NCI-H1105 (cell line): ENCODE results near the gene MYO7A.

Source experiments
- DNase-seq: peaks from one replicate; lab custom pipeline; 2025; lab: John Stamatoyannopoulos, UW

Gene MYO7A

DNA sequence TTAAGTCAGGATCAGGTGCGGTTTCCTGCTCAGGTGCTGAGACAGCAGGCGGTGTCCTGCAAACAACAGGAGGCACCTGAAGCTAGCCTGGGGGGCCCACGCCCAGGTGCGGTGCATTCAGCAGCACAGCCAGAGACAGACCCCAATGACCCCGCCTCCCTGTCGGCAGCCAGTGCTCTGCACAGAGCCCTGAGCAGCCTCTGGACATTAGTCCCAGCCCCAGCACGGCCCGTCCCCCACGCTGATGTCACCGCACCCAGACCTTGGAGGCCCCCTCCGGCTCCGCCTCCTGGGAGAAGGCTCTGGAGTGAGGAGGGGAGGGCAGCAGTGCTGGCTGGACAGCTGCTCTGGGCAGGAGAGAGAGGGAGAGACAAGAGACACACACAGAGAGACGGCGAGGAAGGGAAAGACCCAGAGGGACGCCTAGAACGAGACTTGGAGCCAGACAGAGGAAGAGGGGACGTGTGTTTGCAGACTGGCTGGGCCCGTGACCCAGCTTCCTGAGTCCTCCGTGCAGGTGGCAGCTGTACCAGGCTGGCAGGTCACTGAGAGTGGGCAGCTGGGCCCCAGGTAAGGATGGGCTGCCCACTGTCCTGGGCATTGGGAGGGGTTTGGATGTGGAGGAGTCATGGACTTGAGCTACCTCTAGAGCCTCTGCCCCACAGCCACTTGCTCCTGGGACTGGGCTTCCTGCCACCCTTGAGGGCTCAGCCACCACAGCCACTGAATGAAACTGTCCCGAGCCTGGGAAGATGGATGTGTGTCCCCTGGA is at the start of gene MYO7A:
Gene MYO7A, plus strand, starts transcription at position 327 of the 772 bp plus-strand sequence. CDS start 2,389 bp downstream, outside the sequence.
- no peak for DNase-seq

DNA sequence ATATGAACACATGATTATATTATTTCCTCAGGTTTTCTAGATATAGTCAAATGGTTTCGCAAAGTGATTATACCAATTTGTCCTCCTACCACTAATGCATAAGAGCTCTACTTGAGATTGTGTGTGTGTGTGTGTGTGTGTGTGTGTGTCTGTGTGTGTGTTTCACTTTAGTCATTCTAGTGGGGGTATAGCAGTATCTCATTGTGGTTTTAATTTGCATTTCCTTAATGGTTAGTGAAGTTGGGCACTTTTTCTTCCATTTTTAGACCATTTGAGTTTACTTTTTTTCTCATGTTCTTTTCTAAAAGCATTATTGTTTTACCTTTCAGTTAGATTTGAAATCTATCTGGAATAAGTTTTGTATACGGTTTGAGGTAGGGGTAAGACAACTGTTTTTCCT is 48.4 kb upstream of the MYO7A start:
- no peak for DNase-seq

- DNase-seq, result no peak
Observed at GRCh38 chr11:77080643-77081210, 47.3 kb upstream of the MYO7A start.

GRCh38 chr11:77081381-77081851 is 46.6 kb upstream of the MYO7A start:
- no peak for DNase-seq

DNA sequence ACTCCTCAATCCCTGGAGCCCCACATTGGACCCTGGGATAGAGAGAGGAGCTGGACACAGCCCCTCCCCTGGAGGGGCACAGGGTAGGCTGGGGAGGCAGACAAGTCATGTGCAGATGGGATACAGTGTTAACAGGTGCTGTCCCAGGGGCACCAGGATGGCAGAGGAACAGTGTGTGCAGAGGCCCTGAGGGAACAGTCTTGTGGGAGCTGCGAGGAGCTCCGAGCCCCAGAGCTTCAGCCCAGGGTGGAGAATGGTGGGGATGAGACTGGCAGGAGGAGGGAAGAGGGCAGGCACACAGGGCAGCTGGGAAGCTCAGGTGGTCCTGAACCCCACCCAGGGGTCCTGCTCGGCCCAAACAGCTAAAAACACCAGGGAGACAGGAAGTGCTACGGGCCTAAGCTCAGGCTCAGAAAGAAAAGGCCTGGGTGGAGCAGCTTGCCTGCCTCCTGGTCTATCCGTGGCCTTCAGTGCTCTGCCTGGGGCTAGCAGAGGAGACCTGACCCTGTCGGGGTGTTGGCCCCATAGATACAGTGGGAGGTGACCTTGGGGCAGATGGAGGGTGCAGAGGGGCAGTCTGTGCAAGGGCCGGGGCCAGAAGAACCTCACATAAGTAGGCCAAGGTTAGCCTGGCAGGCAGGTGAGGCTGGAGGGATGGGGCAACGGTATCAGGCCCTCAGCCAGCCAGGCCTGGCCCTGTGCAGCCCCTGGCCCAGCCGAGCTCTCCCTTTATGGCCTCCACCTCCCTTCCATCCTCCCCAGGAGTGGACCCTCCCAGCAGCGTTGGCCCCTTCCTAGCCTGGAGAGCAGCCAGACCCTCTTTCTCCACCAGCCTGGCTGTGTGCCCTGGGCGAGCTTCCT is 45.8 kb upstream of the MYO7A start:
- DNase-seq, result no peak

DNA sequence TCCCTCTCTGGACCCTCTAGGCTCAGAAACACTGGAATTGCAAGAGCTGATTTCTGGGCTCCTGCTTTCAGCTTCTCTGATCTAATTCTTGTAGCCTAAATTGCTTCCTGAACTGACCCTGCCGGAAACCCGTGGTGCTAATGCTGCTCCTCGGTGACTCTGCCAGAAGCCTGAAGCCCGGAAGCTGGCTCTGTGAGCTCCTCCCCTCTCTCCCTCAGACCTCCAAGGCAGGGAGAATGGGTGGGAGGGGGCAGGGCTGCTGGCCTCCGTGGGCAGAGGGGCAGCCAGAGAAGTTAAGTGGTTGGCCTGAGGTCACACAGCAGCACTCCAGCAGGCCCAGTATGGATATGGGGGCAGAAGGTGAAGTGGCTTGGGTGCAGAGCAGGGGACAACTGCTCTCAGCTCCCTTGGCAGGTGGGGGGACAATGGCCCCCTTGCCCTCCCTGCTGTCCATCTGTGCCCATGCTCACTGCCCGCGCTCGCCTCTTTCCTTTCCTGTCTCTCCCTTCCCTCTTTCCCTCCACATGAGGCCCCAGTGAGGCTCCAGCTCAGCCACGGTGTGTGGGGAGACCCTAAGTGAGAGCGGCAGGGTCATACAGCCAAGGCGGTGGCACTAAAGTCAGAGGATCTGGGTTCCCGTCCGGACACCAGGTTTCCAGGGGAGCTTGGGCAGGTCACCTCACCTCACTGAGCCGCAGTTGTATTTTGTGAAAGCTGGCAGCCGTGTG is 45.0 kb upstream of the MYO7A start:
- no peak for DNase-seq

DNA sequence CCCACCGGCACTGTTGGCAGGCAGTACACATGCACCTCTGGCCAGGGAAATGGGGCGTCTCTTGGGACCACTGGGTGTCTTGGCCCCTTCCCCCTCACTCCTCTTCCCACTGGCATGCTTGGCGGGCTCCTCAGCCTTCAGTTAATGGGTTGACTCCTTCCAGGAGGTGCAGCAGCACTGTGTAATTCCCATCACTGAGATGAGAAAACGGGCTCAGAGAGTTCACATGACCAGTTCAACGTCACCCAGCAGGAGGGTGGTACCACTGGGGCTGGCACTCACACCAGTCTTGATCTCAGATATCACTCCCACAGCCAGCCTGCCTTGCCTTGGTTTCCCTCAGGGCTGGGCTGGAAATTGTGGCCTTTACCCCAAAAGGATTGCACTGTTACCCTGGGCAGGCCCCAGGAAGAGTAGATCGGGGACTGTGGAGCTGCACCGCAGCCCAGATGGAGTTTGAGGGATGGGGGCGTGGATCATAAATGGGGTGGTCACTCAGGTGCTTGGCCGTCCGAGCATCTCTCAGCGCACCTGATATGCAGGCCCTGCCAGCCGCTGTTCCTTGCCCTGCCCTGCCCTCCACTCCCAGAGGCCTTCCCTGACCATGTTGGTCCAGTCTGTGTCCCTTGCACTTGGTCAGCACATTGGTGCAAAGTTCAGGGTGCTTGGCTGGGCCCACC is 44.3 kb upstream of the MYO7A start:
- DNase-seq, result no peak

- DNase-seq, result no peak
Observed at GRCh38 chr11:77084581-77085191, 43.4 kb upstream of the MYO7A start.

DNA sequence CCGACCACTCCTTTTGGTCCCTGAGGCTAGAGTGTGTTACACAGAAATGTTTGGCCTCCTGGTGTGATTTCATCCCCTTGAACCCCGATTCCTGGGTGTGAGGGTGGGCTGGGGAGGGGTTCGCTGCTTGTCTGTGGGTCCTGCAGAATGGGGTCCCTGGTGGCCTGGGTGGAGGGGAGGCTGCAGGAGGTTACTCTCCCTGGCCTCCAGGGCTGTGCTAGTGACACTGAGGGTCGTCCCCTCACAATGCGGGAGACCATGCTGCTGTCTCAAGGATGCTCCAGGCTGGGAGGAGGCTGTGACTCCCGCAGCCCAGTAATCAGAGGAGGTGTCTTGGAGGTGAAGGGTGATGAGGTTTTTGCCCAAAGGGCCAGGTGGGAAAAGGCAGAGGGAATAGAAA is 42.4 kb upstream of the MYO7A start:
- no peak for DNase-seq

DNA sequence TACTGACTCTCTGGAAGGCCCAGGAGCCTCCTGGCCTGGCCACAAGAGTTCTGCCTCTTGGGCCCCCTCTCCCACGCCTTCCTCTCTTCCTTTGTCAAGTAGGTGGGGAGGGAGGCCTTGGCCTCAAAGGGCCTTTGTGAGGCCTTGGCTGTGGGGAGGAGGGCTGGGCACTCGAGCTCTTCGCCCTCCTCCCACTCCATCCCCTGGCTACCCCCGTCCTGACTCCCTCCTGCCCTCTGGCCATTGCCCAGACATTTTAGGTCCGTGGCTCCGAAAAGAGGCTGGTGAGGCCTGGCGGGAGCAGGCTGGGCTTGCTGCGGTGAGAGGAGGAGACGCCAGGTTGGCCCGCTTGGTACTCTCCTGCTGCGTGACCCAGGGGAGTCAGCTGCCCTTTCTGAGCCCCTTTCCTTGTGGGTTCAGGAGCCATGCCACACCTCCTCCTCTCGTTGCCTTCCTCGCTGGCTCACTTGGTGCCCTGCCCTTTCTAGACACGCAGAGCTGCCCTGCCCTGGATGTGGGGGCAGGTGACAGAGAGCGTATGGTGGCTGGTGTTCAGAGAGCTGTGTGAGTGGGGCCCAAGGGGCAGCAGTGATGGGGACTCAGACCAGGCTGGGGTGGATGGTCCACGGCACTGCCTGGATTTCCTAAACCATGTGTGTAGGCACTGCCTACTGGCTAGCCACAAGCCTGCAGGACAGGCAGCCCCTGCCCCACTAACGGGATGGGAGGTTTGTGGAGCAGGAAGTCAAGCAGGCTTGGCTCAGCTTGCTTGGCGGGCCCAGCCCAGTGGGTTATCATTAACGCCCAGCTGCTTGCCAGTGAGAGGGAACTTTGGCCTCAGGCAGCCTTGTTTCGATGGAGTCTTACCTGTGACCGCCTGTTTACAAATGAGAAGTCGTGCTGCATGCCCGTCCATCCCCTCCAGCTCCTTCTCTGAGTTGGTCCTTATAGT is 41.2 kb upstream of the MYO7A start:
- no peak for DNase-seq

DNA sequence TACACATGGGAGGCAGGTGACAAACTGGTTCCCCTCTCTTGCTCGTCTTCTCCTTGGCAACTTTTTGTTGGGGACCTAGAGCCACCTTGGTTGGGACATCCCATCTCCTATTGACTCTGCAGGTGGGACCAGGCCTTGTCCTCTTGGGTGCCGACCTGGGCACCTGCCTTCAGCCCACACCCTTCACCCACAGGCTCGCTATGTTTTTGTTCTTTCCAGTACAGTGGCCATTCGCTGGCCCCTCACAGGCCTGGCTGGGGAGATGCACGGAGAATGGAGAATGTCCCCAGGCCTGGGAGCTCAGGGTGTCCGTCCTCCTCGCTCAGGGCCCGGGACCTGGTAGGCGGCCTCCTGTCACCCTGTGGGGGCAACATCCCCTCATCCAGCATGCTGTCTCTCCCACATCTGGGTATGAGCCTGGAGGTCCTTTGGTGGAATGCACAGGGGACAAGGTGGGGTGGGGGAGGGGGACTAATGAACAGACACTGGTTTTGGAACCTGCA is 40.3 kb upstream of the MYO7A start:
- no peak for DNase-seq

DNA sequence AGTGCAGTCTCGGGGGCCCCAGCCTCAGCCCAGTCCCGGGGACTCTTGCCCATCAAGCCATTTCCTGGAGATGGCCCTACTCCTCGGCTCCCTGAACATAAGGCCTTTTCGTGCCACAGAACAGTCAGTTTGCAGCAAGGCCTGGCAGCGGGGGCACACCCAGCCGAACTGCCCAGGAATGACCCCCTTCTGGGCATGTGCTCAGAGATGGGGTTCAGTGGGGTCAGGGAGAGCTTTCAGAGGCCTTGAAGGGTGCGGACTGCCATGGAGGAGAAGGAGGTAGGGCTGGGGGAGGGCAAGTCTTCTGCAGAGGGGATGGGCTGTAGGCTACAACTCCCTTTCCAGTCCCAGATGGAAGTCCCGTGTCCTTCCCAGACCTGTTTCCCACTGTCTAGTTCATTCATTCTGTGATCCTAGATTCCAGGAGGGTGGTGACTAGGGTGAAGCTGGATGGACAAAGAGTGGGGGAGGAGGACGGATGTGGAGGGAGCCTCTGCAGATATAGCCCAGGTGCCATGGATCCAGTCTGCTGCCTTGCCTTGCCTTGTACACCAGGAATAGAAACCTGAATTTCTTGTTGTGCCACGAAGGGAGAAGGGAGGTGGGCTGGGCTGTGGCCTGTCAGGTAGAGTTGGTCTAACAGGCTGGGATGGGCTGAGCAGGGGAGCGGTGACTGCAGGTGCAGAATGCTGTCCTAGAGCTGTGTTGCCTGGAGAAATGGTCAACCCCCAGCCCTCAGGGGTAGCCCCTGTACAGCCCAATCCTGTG is 39.6 kb upstream of the MYO7A start:
- DNase-seq, result no peak

GRCh38 chr11:77089004-77089545 is 39.0 kb upstream of the MYO7A start:
- DNase-seq, result no peak

GRCh38 chr11:77090046-77090372 is 38.0 kb upstream of the MYO7A start:
- DNase-seq, result no peak

DNA sequence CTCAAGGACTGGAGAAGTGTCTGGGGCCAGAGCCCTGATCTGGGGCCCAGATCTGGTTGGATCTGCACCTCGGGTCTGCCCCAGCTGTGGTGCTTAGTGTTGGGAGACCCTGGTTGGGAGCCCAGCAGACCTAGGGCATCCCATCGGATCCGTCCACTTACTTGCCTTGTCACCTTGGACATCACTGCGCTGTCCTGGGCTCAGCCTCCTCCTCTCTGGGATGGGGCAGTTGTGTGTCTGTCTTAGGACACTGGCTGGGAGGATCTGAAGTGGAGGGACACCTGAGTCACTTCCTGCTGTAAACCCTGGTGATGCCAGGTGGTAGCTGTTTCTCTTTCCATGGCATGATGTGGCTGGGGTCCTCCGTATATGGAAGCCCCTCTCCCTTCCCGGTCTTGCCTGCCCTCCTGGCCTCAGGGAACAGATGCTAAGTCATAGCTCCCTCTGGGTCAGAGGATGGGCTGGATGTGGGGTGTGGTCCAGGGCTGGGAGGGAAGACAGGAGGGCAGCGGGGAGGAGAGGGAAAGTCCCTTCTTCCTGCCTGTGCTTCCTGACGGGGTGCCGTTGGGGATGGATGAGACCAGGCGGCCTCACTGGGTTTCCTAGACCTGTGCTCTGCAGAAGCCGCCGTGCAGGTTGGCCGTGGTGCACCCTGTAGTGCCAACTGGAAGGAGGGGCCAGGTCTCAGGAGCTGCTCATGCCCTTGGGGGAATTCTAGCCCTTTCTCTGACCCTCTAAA is 37.5 kb upstream of the MYO7A start:
- no peak for DNase-seq

DNA sequence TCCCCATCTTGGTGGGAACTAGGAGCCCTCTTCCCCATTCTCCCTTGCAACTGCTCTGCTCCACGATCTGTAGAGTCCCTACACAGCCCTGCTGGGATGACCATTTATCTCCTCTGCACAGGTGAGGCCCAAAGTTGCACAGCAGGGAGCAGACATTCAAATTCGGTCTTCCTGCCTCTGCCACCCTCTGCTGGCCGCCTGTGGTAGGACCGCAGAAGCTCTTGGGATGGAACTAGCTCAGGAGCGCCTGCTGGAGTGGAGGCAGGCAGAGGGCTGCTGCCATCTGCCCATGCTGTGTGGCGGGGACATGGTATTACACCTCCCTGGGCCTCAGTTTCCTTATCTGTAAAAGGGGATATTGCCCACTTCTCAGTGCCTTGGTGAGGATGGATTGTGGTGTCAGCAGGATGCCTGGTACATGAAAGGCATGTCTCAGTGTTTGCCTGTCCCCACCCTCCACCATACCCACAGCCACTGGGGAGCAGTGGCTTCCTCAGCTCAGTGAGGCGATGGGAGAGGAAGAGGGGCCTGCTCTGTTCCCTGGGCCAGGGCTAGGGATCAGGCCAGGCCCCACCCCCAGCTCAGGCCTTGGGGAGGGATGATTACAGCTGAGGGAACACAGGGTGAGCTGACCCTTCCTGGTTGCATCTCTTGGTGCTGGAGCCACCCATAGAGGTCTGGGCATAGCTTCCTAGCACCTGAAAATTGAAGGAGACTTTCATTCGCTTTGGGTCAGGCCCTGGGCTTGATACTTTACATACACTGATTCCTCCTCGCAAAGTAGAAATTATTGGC is 36.7 kb upstream of the MYO7A start:
- DNase-seq, result peak; percentile 62

- DNase-seq, result no peak
Observed at GRCh38 chr11:77092382-77092781, 35.7 kb upstream of the MYO7A start.
